Uterus (tissue), 4 donors: ENCODE results near the gene TRIM75. TPM values are rescaled to one million over a fixed set of nuclear protein-coding genes. Genes with fewer than 3 reads are reported as not detected.
"Not testable (repeated sequence)": the region's sequence is repeated elsewhere in the genome, so short reads cannot be mapped to it uniquely, and the experiment has no call there.

Experiments
- DNase-seq, 2 donors: peaks; one replicate each; pipeline ENCODE4 v3.0.0-alpha.2; 2019 to 2020
- H3K27ac ChIP-seq, 2 donors: fragments of 200-600 bp; sonication (generic); 1 replicate in 1 of 2; 2 replicates in 1 of 2; pipeline ENCODE4 v1.5.1; 2016 to 2018
- H3K27me3 ChIP-seq, 2 donors: fragments of 200-600 bp; sonication (generic); one replicate each; pipeline ENCODE4 v1.5.1; 2018 to 2019; ENCODE audit warnings: control low read depth in 1 of 2
- H3K36me3 ChIP-seq, 2 donors: fragments of 200-600 bp; sonication (generic); one replicate each; pipeline ENCODE4 v1.5.1; 2019; ENCODE audit warnings: control low read depth in 1 of 2
- H3K4me1 ChIP-seq, 2 donors: fragments of 200-600 bp; sonication (generic); one replicate each; pipeline ENCODE4 v1.5.1; 2018 to 2019; ENCODE audit warnings: control low read depth in 1 of 2
- H3K4me3 ChIP-seq, 2 donors: fragments of 200-600 bp; sonication (generic); 1 replicate in 1 of 2; 2 replicates in 1 of 2; pipeline ENCODE4 v1.5.1; 2018 to 2019; ENCODE audit warnings: mild to moderate bottlenecking in 1 of 2
- H3K9me3 ChIP-seq, 2 donors: fragments of 200-600 bp; sonication (generic); one replicate each; pipeline ENCODE4 v1.5.1; 2019; ENCODE audit warnings: control low read depth in 1 of 2
- CTCF ChIP-seq, 4 experiments: fragments of 200-600 bp in 2 of 4; fragments of 450-650 bp in 2 of 4; sonication (generic) in 2 of 4; IDR thresholded peaks; one replicate each; pipeline ENCODE4 v1.5.1; 2016 to 2019; ENCODE audit warnings: antibody characterized with exemption in 4 of 4, mild to moderate bottlenecking in 2 of 4, moderate library complexity in 1 of 4
- POLR2A ChIP-seq, 2 donors: fragments of 450-650 bp; IDR thresholded peaks; one replicate each; pipeline ENCODE4 v1.6.1; 2016; ENCODE audit warnings: antibody characterized with exemption in 2 of 2, mild to moderate bottlenecking in 1 of 2, moderate library complexity in 1 of 2
- intact Hi-C: fragments of 100-400 bp; cut with DNase I; formaldehyde crosslinking; loops from one replicate; pipeline ENCODE4 v1.15.1; 2023; ENCODE audit warnings: low total_unique reads
- total RNA-seq, 4 donors: library from RNA; depleted of rRNA in 3 of 4; stranded (reverse); fragments of >200 nt in 3 of 4; gene quantifications; one replicate each; pipeline versions ENCODE4 v1.1.0 to v1.2.4, GENCODE V29; 2014 to 2023
- donor health status: DM: yes; HTN: yes; CAD: no.

The TRIM75 gene
- total RNA-seq, 4 donors from 2014 or later = not detected

GRCh38 chr4:165010487-165010886, 43.2 kb upstream of the TRIM75 start:
- TF ChIP-seq POLR2A (IDR thresholded peaks at IDR 0.05) (no peak), CTCF (IDR thresholded peaks at IDR 0.05) (no peak)
- Histone ChIP-seq H3K4me3 (no peak overlapping the region), H3K27ac (no peak overlapping the region), H3K4me1 (no peaks in the 10 kb centered on the region), H3K9me3 (no peaks in the 10 kb centered on the region), H3K36me3 (no peaks in the 10 kb centered on the region), H3K27me3 (no peaks in the 10 kb centered on the region)
- intact Hi-C loops = no loop called here
- DNase-seq = no peak

- intact Hi-C loops = no loop called here
- no peaks in the 10 kb centered on the region for H3K36me3 ChIP-seq
These were observed 42.7 kb upstream of the TRIM75 start for GRCh38 chr4:165010991-165011390.

GRCh38 chr4:165011403-165011802, 42.3 kb upstream of the TRIM75 start:
- H3K4me1 ChIP-seq = no peaks in the 10 kb centered on the region
- TF ChIP-seq CTCF (IDR thresholded peaks at IDR 0.05) (no peak), POLR2A (IDR thresholded peaks at IDR 0.05) (no peak)
- no peaks in the 10 kb centered on the region for H3K9me3 ChIP-seq
- no peaks in the 10 kb centered on the region for H3K27me3 ChIP-seq
- no peak overlapping the region for H3K27ac ChIP-seq
- DNase-seq = no peak
- no peak overlapping the region for H3K4me3 ChIP-seq
- H3K36me3 ChIP-seq = no peaks in the 10 kb centered on the region
- intact Hi-C loops = no loop called here

More at GRCh38 chr4:165010991-165011390, 42.7 kb upstream of the TRIM75 start:
- no peaks in the 10 kb centered on the region for H3K4me1 ChIP-seq
- TF ChIP-seq POLR2A (IDR thresholded peaks at IDR 0.05) (no peak), CTCF (IDR thresholded peaks at IDR 0.05) (no peak)
- H3K27ac ChIP-seq = no peak overlapping the region
- H3K27me3 ChIP-seq = no peaks in the 10 kb centered on the region
- H3K9me3 ChIP-seq = no peaks in the 10 kb centered on the region
- no peak overlapping the region for H3K4me3 ChIP-seq
- DNase-seq = no peak

GRCh38 chr4:165013691-165014090, 40.0 kb upstream of the TRIM75 start:
- TF ChIP-seq POLR2A (IDR thresholded peaks at IDR 0.05) (no peak), CTCF (IDR thresholded peaks at IDR 0.05) (no peak)
- no peaks in the 10 kb centered on the region for H3K27me3 ChIP-seq
- DNase-seq = no peak
- H3K4me1 ChIP-seq = no peaks in the 10 kb centered on the region
- no peak overlapping the region for H3K27ac ChIP-seq
- no peaks in the 10 kb centered on the region for H3K36me3 ChIP-seq
- H3K9me3 ChIP-seq = no peaks in the 10 kb centered on the region
- intact Hi-C loops = no loop called here
- H3K4me3 ChIP-seq = no peak overlapping the region

GRCh38 chr4:165016971-165017370, 36.7 kb upstream of the TRIM75 start:
- no peaks in the 10 kb centered on the region for H3K27me3 ChIP-seq
- no peak overlapping the region for H3K4me3 ChIP-seq
- TF ChIP-seq CTCF (IDR thresholded peaks at IDR 0.05) = no peak
- no peak for TF ChIP-seq POLR2A (IDR thresholded peaks at IDR 0.05)
- no peak overlapping the region for H3K27ac ChIP-seq
- intact Hi-C loops = no loop called here
- no peaks in the 10 kb centered on the region for H3K36me3 ChIP-seq
- no peak for DNase-seq
- no peaks in the 10 kb centered on the region for H3K4me1 ChIP-seq
- no peaks in the 10 kb centered on the region for H3K9me3 ChIP-seq

GRCh38 chr4:165019995-165020394, 33.7 kb upstream of the TRIM75 start:
- H3K4me1 ChIP-seq, H3K9me3 ChIP-seq, H3K36me3 ChIP-seq, DNase-seq, H3K27me3 ChIP-seq, intact Hi-C loops, H3K27ac ChIP-seq, H3K4me3 ChIP-seq: not testable (repeated sequence)

GRCh38 chr4:165025782-165026181, 27.9 kb upstream of the TRIM75 start:
- H3K4me3 ChIP-seq, H3K27ac ChIP-seq, H3K9me3 ChIP-seq, H3K4me1 ChIP-seq, H3K36me3 ChIP-seq, H3K27me3 ChIP-seq, intact Hi-C loops, DNase-seq: not testable (repeated sequence)
